Subcutaneous abdominal adipose tissue (tissue), 5 donors: ENCODE data around the gene CHST13.

Experiments used
- H3K27ac ChIP-seq: one replicate; pipeline ENCODE4 v1.7.0; 2013; ENCODE audit warnings: low read depth, mild to moderate bottlenecking, inconsistent platforms, low read length, moderate library complexity
- H3K27me3 ChIP-seq, 5 donors: one replicate each; pipeline ENCODE4 v1.7.0; 2013; ENCODE audit warnings: low read length in 5 of 5, inconsistent platforms in 1 of 5; ENCODE audit not compliant: control insufficient read depth in 5 of 5, insufficient read depth in 4 of 5
- H3K36me3 ChIP-seq, 5 donors: one replicate each; pipeline ENCODE4 v1.7.0; 2013; ENCODE audit warnings: low read length in 5 of 5; ENCODE audit not compliant: control insufficient read depth in 5 of 5, insufficient read depth in 5 of 5
- H3K4me1 ChIP-seq, 5 donors: one replicate each; pipeline ENCODE4 v1.7.0; 2013; ENCODE audit warnings: low read length in 5 of 5, mild to moderate bottlenecking in 3 of 5, moderate library complexity in 1 of 5; ENCODE audit not compliant: control insufficient read depth in 5 of 5, insufficient read depth in 5 of 5
- H3K4me3 ChIP-seq, 5 donors: one replicate each; pipeline ENCODE4 v1.7.0; 2013; ENCODE audit warnings: low read length in 5 of 5, low read depth in 1 of 5
- H3K9ac ChIP-seq, 5 donors: one replicate each; pipeline ENCODE4 v1.7.0; 2013; ENCODE audit warnings: low read length in 5 of 5, mild to moderate bottlenecking in 4 of 5, moderate library complexity in 3 of 5
- H3K9me3 ChIP-seq, 5 donors: one replicate each; pipeline ENCODE4 v1.7.0; 2013; ENCODE audit warnings: low read length in 5 of 5; ENCODE audit not compliant: control insufficient read depth in 5 of 5
- donor health status: healthy.
- donor health status: healthy.
- donor health status: healthy.
- donor health status: healthy.
- donor health status: healthy.

The CHST13 gene

GRCh38 chr3:126558336-126559071 is 34.5 kb downstream of the CHST13 start, which contains the start of gene C3orf22:
Gene C3orf22, minus strand, starts transcription at chr3:126558932. Its CDS starts 5,542 bp downstream, at chr3:126553390.
- Histone ChIP-seq H3K27me3 (peaks cover 0 to 3% (median 0%) of the 10 kb centered on the region in 5 donors), H3K4me1 (no peaks in the 10 kb centered on the region), H3K27ac (no peak within 1 kb of the TSS), H3K36me3 (no peaks in the 10 kb centered on the region), H3K4me3 (no peak within 1 kb of the TSS), H3K9me3 (peaks cover 0 to 9% (median 6%) of the 10 kb centered on the region in 5 donors), H3K9ac (no peak within 1 kb of the TSS)

- peaks cover 0 to 9% (median 6%) of the 10 kb centered on the region in 5 donors for H3K9me3 ChIP-seq
- no peak overlapping the region for H3K9ac ChIP-seq
- no peaks in the 10 kb centered on the region for H3K36me3 ChIP-seq
- no peak overlapping the region for H3K27ac ChIP-seq
- peak overlapping the region in 1 of 5 donors; percentile 19 for H3K4me3 ChIP-seq
- H3K27me3 ChIP-seq, result no peaks in the 10 kb centered on the region
- no peaks in the 10 kb centered on the region for H3K4me1 ChIP-seq
These were observed 38.9 kb downstream of the CHST13 start for GRCh38 chr3:126562737-126563276.

- Histone ChIP-seq H3K27me3 (peaks cover 0 to 4% (median 0%) of the 10 kb centered on the region in 5 donors), H3K27ac (no peak overlapping the region), H3K4me1 (no peaks in the 10 kb centered on the region), H3K36me3 (no peaks in the 10 kb centered on the region), H3K9ac (no peak overlapping the region), H3K4me3 (no peak overlapping the region), H3K9me3 (peaks cover 0 to 6% (median under 1%) of the 10 kb centered on the region in 5 donors)
These were observed 43.9 kb downstream of the CHST13 start for GRCh38 chr3:126567696-126568438.

- Histone ChIP-seq H3K4me3 (no peak overlapping the region), H3K27me3 (peaks cover 0 to 4% (median 0%) of the 10 kb centered on the region in 5 donors), H3K9me3 (no peaks in the 10 kb centered on the region), H3K27ac (no peak overlapping the region), H3K9ac (no peak overlapping the region), H3K4me1 (peaks cover 0 to 5% (median 0%) of the 10 kb centered on the region in 5 donors), H3K36me3 (no peaks in the 10 kb centered on the region)
These were observed 44.9 kb downstream of the CHST13 start for GRCh38 chr3:126568776-126569342.

GRCh38 chr3:126569390-126569975 is 45.5 kb downstream of the CHST13 start:
- H3K4me1 ChIP-seq, result peaks cover 0 to 5% (median 0%) of the 10 kb centered on the region in 5 donors
- peaks cover 0 to 4% (median 0%) of the 10 kb centered on the region in 5 donors for H3K27me3 ChIP-seq
- H3K4me3 ChIP-seq, result no peak overlapping the region
- H3K27ac ChIP-seq, result no peak overlapping the region
- H3K9ac ChIP-seq, result no peak overlapping the region
- no peaks in the 10 kb centered on the region for H3K36me3 ChIP-seq
- no peaks in the 10 kb centered on the region for H3K9me3 ChIP-seq

- Histone ChIP-seq H3K27me3 (peaks cover 0 to 4% (median 0%) of the 10 kb centered on the region in 5 donors), H3K36me3 (no peaks in the 10 kb centered on the region), H3K4me1 (peaks cover 0 to 5% (median 0%) of the 10 kb centered on the region in 5 donors), H3K27ac (no peak overlapping the region), H3K9me3 (no peaks in the 10 kb centered on the region), H3K9ac (no peak overlapping the region), H3K4me3 (no peak overlapping the region)
These were observed 46.2 kb downstream of the CHST13 start for GRCh38 chr3:126570103-126570541.

GRCh38 chr3:126571078-126571477 is 47.1 kb downstream of the CHST13 start:
- peaks cover 0 to 5% (median 0%) of the 10 kb centered on the region in 5 donors for H3K4me1 ChIP-seq
- no peak overlapping the region for H3K27ac ChIP-seq
- H3K36me3 ChIP-seq, result no peaks in the 10 kb centered on the region
- H3K9me3 ChIP-seq, result no peaks in the 10 kb centered on the region
- H3K27me3 ChIP-seq, result peaks cover 0 to 4% (median 0%) of the 10 kb centered on the region in 5 donors
- H3K4me3 ChIP-seq, result no peak overlapping the region
- H3K9ac ChIP-seq, result no peak overlapping the region

- Histone ChIP-seq H3K4me1 (peaks cover 0 to 5% (median 0%) of the 10 kb centered on the region in 5 donors), H3K9me3 (no peaks in the 10 kb centered on the region), H3K27me3 (peaks cover 0 to 4% (median 0%) of the 10 kb centered on the region in 5 donors), H3K27ac (no peak overlapping the region), H3K9ac (no peak overlapping the region), H3K36me3 (no peaks in the 10 kb centered on the region), H3K4me3 (peak overlapping the region in 3 of 5 donors; percentile 21 to 46 (median 22))
These were observed 49.6 kb downstream of the CHST13 start for GRCh38 chr3:126573492-126574117.

- H3K27me3 ChIP-seq, result no peaks in the 10 kb centered on the region
- H3K27ac ChIP-seq, result no peak overlapping the region
- no peak overlapping the region for H3K9ac ChIP-seq
- H3K36me3 ChIP-seq, result no peaks in the 10 kb centered on the region
- H3K4me1 ChIP-seq, result peaks cover 0 to 5% (median 0%) of the 10 kb centered on the region in 5 donors
- H3K9me3 ChIP-seq, result peaks cover 0 to 9% (median 4%) of the 10 kb centered on the region in 5 donors
- H3K4me3 ChIP-seq, result no peak overlapping the region
These were observed 53.3 kb downstream of the CHST13 start for GRCh38 chr3:126577261-126577660.
